Left renal cortex interstitium (tissue), 4 donors: ENCODE data around the gene AQP2. TPM values are rescaled to one million over a fixed set of nuclear protein-coding genes. Genes with fewer than 3 reads are reported as not detected.
A peak's percentile ranks its signal among the peaks of the same experiment; 100 is the strongest.

Experiments
- DNase-seq, 4 donors: peaks; one replicate each; pipeline ENCODE4 v3.0.0-alpha.2; 2013; ENCODE audit warnings: low read depth in 4 of 4, low spot score in 2 of 4, missing footprints in 1 of 4
- polyA plus RNA-seq, 4 donors: library from polyadenylated mRNA; unstranded; fragments of 120-200 nt; gene quantifications; one replicate each; pipeline ENCODE4 v1.2.1, GENCODE V29; 2013; ENCODE audit not compliant: insufficient read length in 4 of 4

AQP2 gene
- polyA plus RNA-seq, 4 donors, result 112 to 216 (median 113) TPM

- DNase-seq, result no peak
Observed at GRCh38 chr12:49920241-49920914, 30.2 kb upstream of the AQP2 start.

- no peak for DNase-seq
Observed at GRCh38 chr12:49920915-49921286, 29.6 kb upstream of the AQP2 start.

GRCh38 chr12:49921299-49921698, 29.2 kb upstream of the AQP2 start:
- no peak for DNase-seq

GRCh38 chr12:49921936-49922335, 28.6 kb upstream of the AQP2 start:
- no peak for DNase-seq

- DNase-seq, result no peak
Observed at GRCh38 chr12:49922349-49923034, 28.0 kb upstream of the AQP2 start.

GRCh38 chr12:49923035-49923644, 27.4 kb upstream of the AQP2 start:
- no peak for DNase-seq

- DNase-seq, result no peak
Observed at GRCh38 chr12:49923880-49924556, 26.5 kb upstream of the AQP2 start.

GRCh38 chr12:49924628-49925246, 25.8 kb upstream of the AQP2 start:
- no peak for DNase-seq

GRCh38 chr12:49925433-49926204, 24.9 kb upstream of the AQP2 start:
- no peak for DNase-seq

GRCh38 chr12:49928471-49928870, 22.1 kb upstream of the AQP2 start:
- no peak for DNase-seq

GRCh38 chr12:49929581-49929980, 21.0 kb upstream of the AQP2 start:
- DNase-seq, result no peak

GRCh38 chr12:49930515-49931288, 19.8 kb upstream of the AQP2 start:
- no peak for DNase-seq

GRCh38 chr12:49932023-49932422, 18.5 kb upstream of the AQP2 start:
- no peak for DNase-seq

GRCh38 chr12:49932533-49933130, 17.9 kb upstream of the AQP2 start:
- peak in 1 of 4 donors; percentile 65 for DNase-seq

GRCh38 chr12:49933796-49934195, 16.7 kb upstream of the AQP2 start:
- DNase-seq, result no peak

GRCh38 chr12:49934505-49934904, 16.0 kb upstream of the AQP2 start:
- no peak for DNase-seq

GRCh38 chr12:49936925-49937324, 13.6 kb upstream of the AQP2 start:
- DNase-seq, result no peak

- no peak for DNase-seq
Observed at GRCh38 chr12:49937639-49938300, 12.8 kb upstream of the AQP2 start.

GRCh38 chr12:49939307-49939706, 11.2 kb upstream of the AQP2 start:
- no peak for DNase-seq
